GM19351 (cell line): ENCODE measurements around the gene TPRX2.
"Not testable (repeated sequence)": the region's sequence is repeated elsewhere in the genome, so short reads cannot be mapped to it uniquely, and the experiment has no call there.

Experiments used
- ATAC-seq: cut with Tn5 transposase; IDR thresholded peaks from one replicate; pipeline ENCODE4 v1.9.1; 2021; ENCODE audit warnings: mild to moderate bottlenecking, moderate library complexity; ENCODE audit not compliant: unreplicated experiment

Gene TPRX2

GRCh38 chr19:47860602-47861297 is 1.7 kb downstream of the TPRX2 start:
- ATAC-seq, result no peak

DNA sequence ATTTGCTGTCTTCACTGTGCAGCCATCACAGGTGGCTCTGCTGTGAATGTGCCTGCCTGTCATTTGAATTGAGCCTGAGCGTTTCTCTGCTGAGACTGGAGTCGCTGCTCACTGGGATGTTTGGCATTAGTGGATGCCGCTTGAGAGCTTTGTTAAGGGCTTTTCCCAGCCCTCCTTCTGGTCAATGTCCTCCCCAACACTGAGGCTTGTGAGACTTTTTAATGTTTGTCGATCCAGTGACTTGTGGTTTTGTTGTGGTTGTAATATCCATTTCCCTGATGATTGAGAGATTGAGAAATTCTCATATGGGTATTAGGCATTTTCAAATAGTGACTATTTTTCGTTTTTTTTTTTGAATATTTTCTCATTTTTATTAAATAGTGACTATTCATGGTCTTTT is 2.6 kb downstream of the TPRX2 start:
- no peak for ATAC-seq

- ATAC-seq, result no peak
Measured at GRCh38 chr19:47863514-47863936, 4.5 kb downstream of the TPRX2 start.

DNA sequence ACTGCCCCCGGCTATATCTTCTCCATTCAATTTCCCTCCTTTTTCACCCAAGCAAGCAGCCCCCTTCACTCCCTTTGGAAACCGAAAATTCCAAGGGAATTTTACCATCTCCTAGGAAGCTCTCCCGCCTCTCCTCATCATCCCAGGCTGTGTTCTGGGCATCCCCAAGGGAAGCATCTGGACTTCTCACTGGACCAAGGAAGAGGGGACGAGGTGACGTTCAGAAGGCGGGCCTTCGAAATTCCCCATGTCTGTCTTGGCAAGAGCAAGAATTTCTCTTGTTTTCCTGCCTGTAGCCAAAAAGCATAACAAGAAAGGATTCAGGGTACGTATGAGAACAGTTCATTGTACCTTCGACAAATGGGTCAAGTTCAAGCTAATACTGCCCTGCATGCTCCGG is 6.1 kb downstream of the TPRX2 start:
- ATAC-seq, result no peak

DNA sequence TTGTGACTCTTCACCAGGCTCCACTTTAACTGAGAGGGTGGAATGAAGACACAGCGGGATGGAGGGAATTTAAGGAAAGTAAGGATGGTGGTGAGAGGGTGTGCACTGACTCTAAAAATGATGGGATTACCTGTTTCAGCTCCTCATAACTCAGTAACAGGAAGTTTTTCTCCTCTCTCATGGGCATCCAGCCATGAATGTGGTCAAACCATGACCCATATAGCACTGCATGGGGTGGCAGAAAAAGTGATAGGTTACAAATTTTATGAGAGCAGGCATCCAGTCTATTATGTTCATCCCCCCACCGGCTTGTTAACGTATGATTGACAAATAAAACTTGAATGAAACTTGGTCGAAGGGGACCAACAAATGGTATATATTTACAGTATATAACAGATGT is 19.9 kb downstream of the TPRX2 start:
- no peak for ATAC-seq

- not testable (repeated sequence) for ATAC-seq
Measured at GRCh38 chr19:47879385-47879784, 20.4 kb downstream of the TPRX2 start.

- ATAC-seq, result no peak
Measured at GRCh38 chr19:47881757-47882156, 22.7 kb downstream of the TPRX2 start.

- no peak for ATAC-seq
Measured at GRCh38 chr19:47882890-47883289, 23.9 kb downstream of the TPRX2 start.

DNA sequence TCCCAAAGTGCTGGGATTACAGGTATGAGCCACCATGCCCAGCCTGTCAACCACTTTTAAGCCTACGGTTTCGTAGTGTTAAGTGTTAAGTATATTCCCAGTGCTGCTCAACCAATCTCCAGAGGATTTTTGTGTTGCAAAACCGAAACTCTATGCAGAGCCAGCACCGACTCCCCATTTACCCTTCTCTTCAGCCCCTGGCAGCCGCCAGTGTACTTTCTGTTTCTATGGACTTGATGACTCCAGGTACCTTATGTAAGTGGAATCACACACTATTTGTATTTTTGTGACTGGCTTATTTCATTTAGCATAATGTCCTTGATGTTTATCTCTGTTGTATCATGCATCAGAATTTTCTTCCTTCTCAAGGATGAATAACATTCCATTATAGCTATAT is 26.0 kb downstream of the TPRX2 start:
- no peak for ATAC-seq

DNA sequence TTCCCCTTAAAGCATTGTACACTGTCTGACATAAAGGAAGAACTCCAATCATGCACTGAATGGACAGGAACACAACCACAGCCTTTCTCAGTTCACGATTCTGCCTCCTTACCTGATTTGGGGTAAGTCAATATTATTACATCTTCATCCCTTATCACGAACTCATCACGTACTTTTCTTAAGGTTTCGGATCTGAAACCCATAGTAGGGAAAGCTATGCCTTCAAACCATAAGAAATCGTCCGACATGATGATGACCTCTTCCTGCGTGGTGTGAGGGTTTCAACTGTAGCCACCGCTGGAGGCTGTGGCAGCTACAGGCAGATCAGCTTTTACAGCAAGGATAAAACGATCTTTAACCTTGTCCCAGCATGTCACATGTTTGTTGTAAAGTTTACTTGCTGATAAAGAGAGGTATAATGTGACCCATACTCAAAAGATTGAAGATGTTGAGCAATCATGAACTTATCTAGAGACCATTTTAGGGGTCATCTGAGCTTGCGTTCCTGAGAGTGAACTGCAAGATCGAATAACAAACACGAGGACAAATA is 27.1 kb downstream of the TPRX2 start, which contains the start of gene SULT2A1:
Gene SULT2A1 (minus strand): TSS at position 306 of the 550 bp plus-strand sequence. CDS start 58 bp downstream, at position 248.
- no peak for ATAC-seq

DNA sequence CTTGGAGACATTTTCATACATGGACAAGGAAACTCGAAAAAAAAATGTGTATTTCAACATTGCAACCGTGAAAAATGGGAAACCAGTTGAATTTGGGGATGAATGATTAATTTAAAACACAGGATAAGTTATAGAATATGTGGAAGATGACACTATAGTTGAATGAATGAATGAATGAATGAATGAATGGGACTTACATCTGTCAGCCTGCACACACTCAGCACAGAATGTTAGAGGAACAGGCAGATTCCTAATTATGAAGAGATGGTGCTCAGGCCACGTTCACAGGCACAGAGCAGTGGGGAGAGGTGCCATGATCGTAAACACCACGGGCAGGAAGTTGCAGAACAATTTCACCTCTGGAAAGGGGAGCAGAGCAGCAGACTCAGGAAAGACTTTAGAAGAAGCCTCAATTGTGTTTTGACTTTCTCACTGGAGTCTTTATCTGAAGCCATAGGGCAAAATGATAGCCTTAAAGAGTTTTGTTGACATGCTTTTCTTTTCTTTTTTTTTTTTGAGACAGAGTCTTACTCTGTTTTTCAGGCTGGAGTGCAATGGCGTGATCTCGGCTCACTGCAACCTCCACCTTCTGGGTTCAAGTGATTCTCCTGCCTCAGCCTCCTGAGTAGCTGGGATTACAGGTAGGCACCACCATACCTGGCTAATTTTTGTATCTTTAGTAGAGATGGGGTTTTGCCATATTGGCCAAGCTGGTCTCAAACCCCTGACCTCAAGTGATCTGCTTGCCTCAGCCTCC is 32.0 kb downstream of the TPRX2 start:
- ATAC-seq, result no peak

GRCh38 chr19:47891622-47891922 is 32.5 kb downstream of the TPRX2 start:
- ATAC-seq, result no peak

GRCh38 chr19:47891923-47892666 is 33.1 kb downstream of the TPRX2 start:
- ATAC-seq, result no peak

- ATAC-seq, result no peak
Measured at GRCh38 chr19:47895165-47895782, 36.2 kb downstream of the TPRX2 start.

- ATAC-seq, result no peak
Measured at GRCh38 chr19:47896019-47896418, 37.0 kb downstream of the TPRX2 start.

GRCh38 chr19:47896773-47897172 is 37.7 kb downstream of the TPRX2 start:
- no peak for ATAC-seq

- no peak for ATAC-seq
Measured at GRCh38 chr19:47897861-47898260, 38.8 kb downstream of the TPRX2 start.

GRCh38 chr19:47899335-47899734 is 40.3 kb downstream of the TPRX2 start:
- no peak for ATAC-seq

DNA sequence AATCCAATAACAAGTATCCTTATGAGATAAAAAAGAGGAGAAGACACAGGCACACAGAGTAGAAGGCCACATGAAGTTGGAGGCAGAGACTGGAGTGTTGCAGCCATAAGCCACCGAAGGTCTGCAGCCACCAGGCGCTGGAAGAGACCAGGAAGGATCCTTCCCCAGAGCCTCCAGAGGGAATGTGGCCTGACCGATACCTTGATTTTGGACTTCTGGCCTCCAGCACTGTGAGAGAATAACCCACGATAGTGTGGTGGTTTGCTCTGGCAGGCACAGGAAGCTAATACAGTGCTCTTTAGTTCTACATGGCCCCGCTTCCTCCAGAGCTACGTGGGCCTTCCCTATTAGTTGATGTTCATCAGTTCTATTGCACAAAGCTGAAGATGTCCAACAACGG is 42.3 kb downstream of the TPRX2 start:
- no peak for ATAC-seq

GRCh38 chr19:47909350-47909749 is 50.3 kb downstream of the TPRX2 start:
- ATAC-seq, result not testable (repeated sequence)

DNA sequence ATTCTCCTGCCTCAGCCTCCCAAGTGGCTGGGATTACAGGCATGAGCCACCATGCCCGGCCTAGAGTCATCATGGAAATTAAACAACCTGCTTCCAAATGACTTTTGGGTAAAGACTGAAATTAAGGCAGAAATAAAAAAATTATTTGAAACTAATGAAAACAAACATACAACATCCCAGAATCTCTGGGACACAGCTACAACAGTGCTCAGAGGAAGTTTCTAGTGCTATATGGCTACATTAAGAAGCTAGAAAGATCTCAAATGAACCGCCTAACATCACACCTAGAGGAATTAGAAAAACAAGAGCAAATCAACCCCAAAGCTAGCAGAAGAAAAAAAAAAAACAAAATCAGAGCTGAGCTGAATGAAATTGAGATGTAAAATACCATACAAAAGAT is 51.2 kb downstream of the TPRX2 start:
- ATAC-seq, result not testable (repeated sequence)
